Measurements from ENCODE around the gene PHLPP1.

Gene PHLPP1

DNA sequence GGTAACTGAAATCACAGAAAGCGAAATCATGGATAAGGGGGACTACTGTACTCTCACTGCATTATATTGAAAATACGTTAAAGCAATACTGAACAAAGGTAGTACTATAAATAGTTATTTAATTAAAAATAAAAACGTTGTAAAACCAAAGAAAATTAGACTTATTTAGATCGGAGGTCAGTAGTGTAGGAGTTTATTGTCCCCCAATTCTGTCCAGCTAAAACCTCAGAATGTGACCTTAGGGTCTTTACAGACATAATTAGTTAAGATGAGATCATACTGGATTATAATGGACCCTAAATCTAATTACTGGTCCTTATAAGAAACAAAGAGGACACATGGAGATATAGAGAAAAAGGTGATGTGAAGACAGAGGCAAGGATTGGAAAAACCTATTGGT lies 95.3 kb downstream of the PHLPP1 start:
- no peak for TF ChIP-seq TEAD4 (IDR thresholded peaks at IDR 0.05)

DNA sequence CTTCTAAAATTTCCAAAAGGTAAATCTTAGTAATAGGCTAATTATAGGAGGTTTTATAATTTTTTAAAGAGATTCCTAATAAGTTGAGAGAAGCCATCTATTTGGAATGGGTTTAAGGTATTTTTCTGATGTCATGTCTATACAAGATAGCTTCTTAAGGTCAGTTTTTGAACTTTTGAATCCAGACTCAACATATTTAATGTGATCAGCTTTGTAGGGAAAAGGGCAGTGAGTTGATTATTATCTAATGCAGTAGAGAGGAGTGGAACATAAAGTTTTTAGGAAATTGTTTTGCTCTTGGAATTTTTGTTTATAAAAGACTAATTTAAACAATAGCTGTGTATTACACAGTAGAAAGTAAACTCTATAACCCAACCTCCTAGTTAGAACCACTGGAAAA lies 96.3 kb downstream of the PHLPP1 start:
- no peak for TF ChIP-seq CREB1 (IDR thresholded peaks at IDR 0.05; ENCODE audit: low read depth)
- TF ChIP-seq, protein P1, sequence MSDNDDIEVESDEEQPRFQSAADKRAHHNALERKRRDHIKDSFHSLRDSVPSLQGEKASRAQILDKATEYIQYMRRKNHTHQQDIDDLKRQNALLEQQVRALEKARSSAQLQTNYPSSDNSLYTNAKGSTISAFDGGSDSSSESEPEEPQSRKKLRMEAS (IDR thresholded peaks at IDR 0.05), result no peak

GRCh38 chr18:62812242-62812641 lies 96.9 kb downstream of the PHLPP1 start:
- no peak for TF ChIP-seq YY1 (IDR thresholded peaks at IDR 0.05; ENCODE audit: low read depth)
- no peak for TF ChIP-seq CREB1 (IDR thresholded peaks at IDR 0.05; ENCODE audit: low read depth)
- TF ChIP-seq CEBPB (IDR thresholded peaks at IDR 0.05), result no peak
- TF ChIP-seq TAF1 (IDR thresholded peaks at IDR 0.05; ENCODE audit: low read depth), result no peak
- no peak for TF ChIP-seq FOXM1 (IDR thresholded peaks at IDR 0.05; ENCODE audit: borderline replicate concordance, low read depth)

GRCh38 chr18:62812876-62813275 lies 97.5 kb downstream of the PHLPP1 start:
- TF ChIP-seq FOXM1 (IDR thresholded peaks at IDR 0.05; ENCODE audit: borderline replicate concordance, low read depth) (no peak), NFIC (IDR thresholded peaks at IDR 0.05) (no peak), TCF12 (IDR thresholded peaks at IDR 0.05; ENCODE audit: low read depth) (no peak), YY1 (IDR thresholded peaks at IDR 0.05; ENCODE audit: low read depth) (no peak), CEBPB (IDR thresholded peaks at IDR 0.05) (no peak), ZBTB7A (IDR thresholded peaks at IDR 0.05; ENCODE audit: low read depth) (no peak), TAF1 (IDR thresholded peaks at IDR 0.05; ENCODE audit: low read depth) (no peak), EP300 (IDR thresholded peaks at IDR 0.05; ENCODE audit: borderline replicate concordance) (no peak), EGR1 (IDR thresholded peaks at IDR 0.05) (no peak), TEAD4 (IDR thresholded peaks at IDR 0.05) (no peak), CREB1 (IDR thresholded peaks at IDR 0.05; ENCODE audit: low read depth) (no peak), RAD21 (IDR thresholded peaks at IDR 0.05; ENCODE audit: low read depth) (no peak)
- TF ChIP-seq, protein P2, sequence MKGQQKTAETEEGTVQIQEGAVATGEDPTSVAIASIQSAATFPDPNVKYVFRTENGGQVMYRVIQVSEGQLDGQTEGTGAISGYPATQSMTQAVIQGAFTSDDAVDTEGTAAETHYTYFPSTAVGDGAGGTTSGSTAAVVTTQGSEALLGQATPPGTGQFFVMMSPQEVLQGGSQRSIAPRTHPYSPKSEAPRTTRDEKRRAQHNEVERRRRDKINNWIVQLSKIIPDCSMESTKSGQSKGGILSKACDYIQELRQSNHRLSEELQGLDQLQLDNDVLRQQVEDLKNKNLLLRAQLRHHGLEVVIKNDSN (IDR thresholded peaks at IDR 0.05), result no peak
- TF ChIP-seq, protein P1 (IDR thresholded peaks at IDR 0.05), result no peak
- TF ChIP-seq, protein P3, sequence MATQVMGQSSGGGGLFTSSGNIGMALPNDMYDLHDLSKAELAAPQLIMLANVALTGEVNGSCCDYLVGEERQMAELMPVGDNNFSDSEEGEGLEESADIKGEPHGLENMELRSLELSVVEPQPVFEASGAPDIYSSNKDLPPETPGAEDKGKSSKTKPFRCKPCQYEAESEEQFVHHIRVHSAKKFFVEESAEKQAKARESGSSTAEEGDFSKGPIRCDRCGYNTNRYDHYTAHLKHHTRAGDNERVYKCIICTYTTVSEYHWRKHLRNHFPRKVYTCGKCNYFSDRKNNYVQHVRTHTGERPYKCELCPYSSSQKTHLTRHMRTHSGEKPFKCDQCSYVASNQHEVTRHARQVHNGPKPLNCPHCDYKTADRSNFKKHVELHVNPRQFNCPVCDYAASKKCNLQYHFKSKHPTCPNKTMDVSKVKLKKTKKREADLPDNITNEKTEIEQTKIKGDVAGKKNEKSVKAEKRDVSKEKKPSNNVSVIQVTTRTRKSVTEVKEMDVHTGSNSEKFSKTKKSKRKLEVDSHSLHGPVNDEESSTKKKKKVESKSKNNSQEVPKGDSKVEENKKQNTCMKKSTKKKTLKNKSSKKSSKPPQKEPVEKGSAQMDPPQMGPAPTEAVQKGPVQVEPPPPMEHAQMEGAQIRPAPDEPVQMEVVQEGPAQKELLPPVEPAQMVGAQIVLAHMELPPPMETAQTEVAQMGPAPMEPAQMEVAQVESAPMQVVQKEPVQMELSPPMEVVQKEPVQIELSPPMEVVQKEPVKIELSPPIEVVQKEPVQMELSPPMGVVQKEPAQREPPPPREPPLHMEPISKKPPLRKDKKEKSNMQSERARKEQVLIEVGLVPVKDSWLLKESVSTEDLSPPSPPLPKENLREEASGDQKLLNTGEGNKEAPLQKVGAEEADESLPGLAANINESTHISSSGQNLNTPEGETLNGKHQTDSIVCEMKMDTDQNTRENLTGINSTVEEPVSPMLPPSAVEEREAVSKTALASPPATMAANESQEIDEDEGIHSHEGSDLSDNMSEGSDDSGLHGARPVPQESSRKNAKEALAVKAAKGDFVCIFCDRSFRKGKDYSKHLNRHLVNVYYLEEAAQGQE (IDR thresholded peaks at IDR 0.05; ENCODE audit: low read depth), result no peak

- TF ChIP-seq ZBTB7A (IDR thresholded peaks at IDR 0.05; ENCODE audit: low read depth) (no peak), TCF12 (IDR thresholded peaks at IDR 0.05; ENCODE audit: low read depth) (no peak), CREB1 (IDR thresholded peaks at IDR 0.05; ENCODE audit: low read depth) (no peak), EGR1 (IDR thresholded peaks at IDR 0.05) (no peak), FOXM1 (IDR thresholded peaks at IDR 0.05; ENCODE audit: borderline replicate concordance, low read depth) (no peak), NFIC (IDR thresholded peaks at IDR 0.05) (no peak), TEAD4 (IDR thresholded peaks at IDR 0.05) (no peak), EP300 (IDR thresholded peaks at IDR 0.05; ENCODE audit: borderline replicate concordance) (no peak), RAD21 (IDR thresholded peaks at IDR 0.05; ENCODE audit: low read depth) (no peak), TAF1 (IDR thresholded peaks at IDR 0.05; ENCODE audit: low read depth) (no peak), YY1 (IDR thresholded peaks at IDR 0.05; ENCODE audit: low read depth) (no peak), CEBPB (IDR thresholded peaks at IDR 0.05) (no peak)
- TF ChIP-seq, protein P3 (IDR thresholded peaks at IDR 0.05; ENCODE audit: low read depth), result no peak
- TF ChIP-seq, protein P1 (IDR thresholded peaks at IDR 0.05), result no peak
- TF ChIP-seq, protein P2 (IDR thresholded peaks at IDR 0.05), result no peak
Observed at GRCh38 chr18:62814132-62814759, 98.9 kb downstream of the PHLPP1 start.

DNA sequence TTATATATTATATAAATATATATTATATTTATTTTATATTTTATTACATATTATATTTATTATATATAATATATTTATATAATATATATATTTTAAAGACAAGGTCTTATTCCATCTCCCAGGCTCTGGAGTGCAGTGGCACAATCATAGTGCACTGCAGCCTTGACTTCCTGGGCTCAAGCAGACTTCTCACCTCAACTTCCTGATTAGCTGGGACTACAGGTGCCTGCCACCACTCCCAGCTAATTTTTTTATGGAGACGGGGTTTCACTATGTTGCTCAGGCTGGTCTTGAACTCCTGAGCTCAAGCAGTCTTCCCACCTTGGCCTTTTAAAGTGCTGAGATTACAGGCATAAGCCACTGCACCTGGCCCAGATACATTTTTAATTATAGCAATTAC lies 110.0 kb downstream of the PHLPP1 start:
- TF ChIP-seq TEAD4 (IDR thresholded peaks at IDR 0.05), result no peak
- TF ChIP-seq RAD21 (IDR thresholded peaks at IDR 0.05; ENCODE audit: low read depth), result no peak
- TF ChIP-seq CREB1 (IDR thresholded peaks at IDR 0.05; ENCODE audit: low read depth), result no peak
- no peak for TF ChIP-seq FOXM1 (IDR thresholded peaks at IDR 0.05; ENCODE audit: borderline replicate concordance, low read depth)
- TF ChIP-seq, protein P3 (IDR thresholded peaks at IDR 0.05; ENCODE audit: low read depth), result no peak
- TF ChIP-seq YY1 (IDR thresholded peaks at IDR 0.05; ENCODE audit: low read depth), result no peak
- TF ChIP-seq CEBPB (IDR thresholded peaks at IDR 0.05), result no peak
- TF ChIP-seq TCF12 (IDR thresholded peaks at IDR 0.05; ENCODE audit: low read depth), result no peak
- TF ChIP-seq, protein P1 (IDR thresholded peaks at IDR 0.05), result no peak
- no peak for TF ChIP-seq EP300 (IDR thresholded peaks at IDR 0.05; ENCODE audit: borderline replicate concordance)
- TF ChIP-seq ZBTB7A (IDR thresholded peaks at IDR 0.05; ENCODE audit: low read depth), result no peak
- TF ChIP-seq NFIC (IDR thresholded peaks at IDR 0.05), result no peak
- TF ChIP-seq EGR1 (IDR thresholded peaks at IDR 0.05), result no peak
- TF ChIP-seq TAF1 (IDR thresholded peaks at IDR 0.05; ENCODE audit: low read depth), result no peak
- TF ChIP-seq, protein P2 (IDR thresholded peaks at IDR 0.05), result no peak
